NCI-H2081 (cell line): Measurements from ENCODE around the gene PCDHB16.

Experiments
- DNase-seq, 2 experiments: peaks; one replicate each; lab custom pipeline; 2025; lab: John Stamatoyannopoulos, UW

The PCDHB16 gene

GRCh38 chr5:141234109-141234667 lies 52.0 kb downstream of the PCDHB16 start:
- no peak for DNase-seq
